CD14-positive monocyte (primary cell): ENCODE results near the gene HAVCR1. TPM values are rescaled to one million over a fixed set of nuclear protein-coding genes. Genes with fewer than 3 reads are reported as not detected.

Experiments used
- DNase-seq, 3 donors: peaks; one replicate each; pipeline ENCODE4 v3.0.0-alpha.2; 2011 to 2022
- H2AFZ ChIP-seq: 2 replicates; pipeline ENCODE4 v1.6.0; 2012; ENCODE audit warnings: mild to moderate bottlenecking, low read depth, low read length, inconsistent platforms; ENCODE audit not compliant: insufficient read depth, poor library complexity, severe bottlenecking
- H3K27ac ChIP-seq, 2 donors: 1 replicate in 1 of 2; 2 replicates in 1 of 2; pipeline ENCODE4 v1.5.1; 2012 to 2013; ENCODE audit warnings: low read length in 2 of 2, control low read depth in 1 of 2, inconsistent platforms in 1 of 2, low read depth in 1 of 2, mild to moderate bottlenecking in 1 of 2
- H3K27me3 ChIP-seq, 2 donors: one replicate each; pipeline versions ENCODE4 v1.6.0 to v1.6.1; 2011 to 2013; ENCODE audit warnings: low read length in 2 of 2; ENCODE audit not compliant: control insufficient read depth in 2 of 2, insufficient read depth in 2 of 2
- H3K36me3 ChIP-seq, 2 donors: replicated peaks in 1 of 2; 1 replicate in 1 of 2; 2 replicates in 1 of 2; pipeline versions ENCODE4 v1.5.1 to v1.6.1; 2012 to 2013; ENCODE audit warnings: low read length in 2 of 2, control low read depth in 1 of 2, inconsistent platforms in 1 of 2, mild to moderate bottlenecking in 1 of 2; ENCODE audit not compliant: insufficient read depth in 2 of 2, control insufficient read depth in 1 of 2
- H3K4me1 ChIP-seq, 2 donors: 1 replicate in 1 of 2; 2 replicates in 1 of 2; pipeline versions ENCODE4 v1.5.1 to v1.6.1; 2012 to 2013; ENCODE audit warnings: low read length in 2 of 2, control low read depth in 1 of 2, inconsistent platforms in 1 of 2, mild to moderate bottlenecking in 1 of 2, moderate library complexity in 1 of 2; ENCODE audit not compliant: insufficient read depth in 2 of 2, control insufficient read depth in 1 of 2
- H3K4me2 ChIP-seq: replicated peaks from 2 replicates; pipeline ENCODE3; 2012; ENCODE audit warnings: low read length, moderate library complexity, mild to moderate bottlenecking; ENCODE audit not compliant: poor library complexity, severe bottlenecking; ENCODE audit errors: extremely low read depth
- H3K4me3 ChIP-seq, 3 experiments: fragments of 200-600 bp in 1 of 3; sonication (generic) in 1 of 3; replicated peaks in 1 of 3; 1 replicate in 2 of 3; 2 replicates in 1 of 3; pipeline ENCODE4 v1.5.1; 2011 to 2013; ENCODE audit warnings: low read length in 3 of 3, mild to moderate bottlenecking in 3 of 3, control low read depth in 2 of 3, low read depth in 2 of 3, inconsistent platforms in 1 of 3, moderate library complexity in 1 of 3
- H3K79me2 ChIP-seq: 2 replicates; pipeline ENCODE4 v1.6.0; 2012; ENCODE audit warnings: mild to moderate bottlenecking, control low read depth, inconsistent platforms, low read length, moderate library complexity; ENCODE audit not compliant: insufficient read depth
- H3K9ac ChIP-seq: 2 replicates; pipeline ENCODE4 v1.6.0; 2017; ENCODE audit warnings: low read length, mild to moderate bottlenecking; ENCODE audit not compliant: insufficient read depth, poor library complexity, severe bottlenecking
- H3K9me3 ChIP-seq, 2 donors: replicated peaks in 1 of 2; 1 replicate in 1 of 2; 2 replicates in 1 of 2; pipeline versions ENCODE4 v1.5.1 to v1.6.1; 2012 to 2013; ENCODE audit warnings: low read length in 2 of 2, control low read depth in 1 of 2; ENCODE audit not compliant: control insufficient read depth in 1 of 2, insufficient read depth in 1 of 2
- H4K20me1 ChIP-seq: 2 replicates; pipeline ENCODE4 v1.6.0; 2012; ENCODE audit warnings: mild to moderate bottlenecking, low read length, control low read depth, moderate library complexity; ENCODE audit not compliant: insufficient read depth
- H3K27ac Mint-ChIP-seq, 7 donors: one replicate each; pipeline ENCODE4 v1.8.0; 2020; ENCODE audit warnings: mild to moderate bottlenecking in 7 of 7, mixed read lengths in 7 of 7, moderate library complexity in 6 of 7, inconsistent platforms in 2 of 7
- H3K27me3 Mint-ChIP-seq, 3 donors: one replicate each; pipeline ENCODE4 v1.8.0; 2021 to 2022; ENCODE audit warnings: low read depth in 3 of 3, mild to moderate bottlenecking in 3 of 3, mixed read lengths in 3 of 3, moderate library complexity in 3 of 3, inconsistent platforms in 1 of 3
- H3K36me3 Mint-ChIP-seq, 2 donors: one replicate each; pipeline ENCODE4 v1.8.0; 2020; ENCODE audit warnings: mixed read lengths in 2 of 2, inconsistent platforms in 1 of 2, mild to moderate bottlenecking in 1 of 2
- H3K4me1 Mint-ChIP-seq: one replicate; pipeline ENCODE4 v1.8.0; 2020; ENCODE audit warnings: mild to moderate bottlenecking, mixed read lengths
- H3K4me3 Mint-ChIP-seq, 2 donors: one replicate each; pipeline ENCODE4 v1.8.0; 2020; ENCODE audit warnings: mild to moderate bottlenecking in 2 of 2, mixed read lengths in 2 of 2, moderate library complexity in 1 of 2
- H3K9me3 Mint-ChIP-seq, 7 donors: one replicate each; pipeline ENCODE4 v1.8.0; 2020 to 2022; ENCODE audit warnings: mixed read lengths in 7 of 7, mild to moderate bottlenecking in 6 of 7, moderate library complexity in 6 of 7, inconsistent platforms in 2 of 7
- WGBS: methylation state at CpG from one replicate; pipeline ENCODE4 v1.1.5; 2013; ENCODE audit warnings: missing lambda C conversion rate; ENCODE audit not compliant: insufficient coverage; 5-methylcytosine and 5-hydroxymethylcytosine counted together
- intact Hi-C, 2 donors: fragments of 100-400 bp; cut with micrococcal nuclease; formaldehyde crosslinking; loops; one replicate each; pipeline versions ENCODE4 v1.15.0 to v1.15.1; 2023
- polyA minus RNA-seq: library from RNA; depleted of rRNA, polyadenylated mRNA; stranded (reverse); fragments of >200 nt; gene quantifications from 2 replicates; pipeline ENCODE4 v1.2.3, GENCODE V29; 2012
- polyA plus RNA-seq, 3 donors: library from polyadenylated mRNA; depleted of rRNA in 1 of 3; unstranded in 2 of 3; stranded (reverse) in 1 of 3; fragments of 300-500 nt in 2 of 3; fragments of >200 nt in 1 of 3; fragmentation: Illumina TruSeq in 2 of 3; gene quantifications; 1 replicate in 2 of 3; 2 replicates in 1 of 3; pipeline ENCODE4 v1.2.3, GENCODE V29; 2012 to 2021
- total RNA-seq, 12 experiments: library from RNA in 1 of 12; stranded (reverse) in 1 of 12; fragments of 120-200 nt in 1 of 12; gene quantifications; one replicate each; pipeline ENCODE4 v1.2.4 and lab custom pipeline; 2013 to 2026; ENCODE audit warnings: mixed read lengths in 6 of 12, inconsistent platforms in 1 of 12
- TF ChIP-seq, protein P1 (sequence below): fragments of 200-600 bp; IDR thresholded peaks from one replicate; pipeline ENCODE4 v1.8.0; 2022; ENCODE audit warnings: antibody characterized with exemption, mild to moderate bottlenecking

HAVCR1 gene
- total RNA-seq (2013), result 0.58 TPM
- polyA plus RNA-seq (1 to 10 TPM in 1 of 3 donors, not detected in 2; 1.1 TPM), polyA minus RNA-seq (0.24 and 0.55 TPM in 2 replicates), total RNA-seq (lab: John Stamatoyannopoulos, UW) (2.7 to 123 (median 29.9) reads per million in 11 experiments)

- no peak within 1 kb of the TSS for H3K4me3 ChIP-seq
- no peak within 1 kb of the TSS for H3K9ac ChIP-seq
- Mint-ChIP-seq H3K9me3 (peaks cover 0 to 4% (median 0%) of the 10 kb centered on the region in 7 donors), H3K27me3 (peaks cover 1 to 5% (median 3%) of the 10 kb centered on the region in 3 donors), H3K4me3 (no peak within 1 kb of the TSS), H3K4me1 (no peaks in the 10 kb centered on the region), H3K36me3 (no peaks in the 10 kb centered on the region), H3K27ac (peak within 1 kb of the TSS in 3 of 7 donors; percentile 24 to 38 (median 25))
- DNase-seq, result no peak
- no peaks in the 10 kb centered on the region for H3K27me3 ChIP-seq
- H3K4me2 ChIP-seq, result no peak within 1 kb of the TSS
- TF ChIP-seq, protein P1, sequence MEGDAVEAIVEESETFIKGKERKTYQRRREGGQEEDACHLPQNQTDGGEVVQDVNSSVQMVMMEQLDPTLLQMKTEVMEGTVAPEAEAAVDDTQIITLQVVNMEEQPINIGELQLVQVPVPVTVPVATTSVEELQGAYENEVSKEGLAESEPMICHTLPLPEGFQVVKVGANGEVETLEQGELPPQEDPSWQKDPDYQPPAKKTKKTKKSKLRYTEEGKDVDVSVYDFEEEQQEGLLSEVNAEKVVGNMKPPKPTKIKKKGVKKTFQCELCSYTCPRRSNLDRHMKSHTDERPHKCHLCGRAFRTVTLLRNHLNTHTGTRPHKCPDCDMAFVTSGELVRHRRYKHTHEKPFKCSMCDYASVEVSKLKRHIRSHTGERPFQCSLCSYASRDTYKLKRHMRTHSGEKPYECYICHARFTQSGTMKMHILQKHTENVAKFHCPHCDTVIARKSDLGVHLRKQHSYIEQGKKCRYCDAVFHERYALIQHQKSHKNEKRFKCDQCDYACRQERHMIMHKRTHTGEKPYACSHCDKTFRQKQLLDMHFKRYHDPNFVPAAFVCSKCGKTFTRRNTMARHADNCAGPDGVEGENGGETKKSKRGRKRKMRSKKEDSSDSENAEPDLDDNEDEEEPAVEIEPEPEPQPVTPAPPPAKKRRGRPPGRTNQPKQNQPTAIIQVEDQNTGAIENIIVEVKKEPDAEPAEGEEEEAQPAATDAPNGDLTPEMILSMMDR, result no peak
- no peak within 1 kb of the TSS for H3K27ac ChIP-seq
- H2AFZ ChIP-seq, result no peak within 1 kb of the TSS
- 84% methylated on average over 5 of the region's 9 CpGs for WGBS
- no peaks in the 10 kb centered on the region for H3K9me3 ChIP-seq
- H3K4me1 ChIP-seq, result no peaks in the 10 kb centered on the region
- H3K79me2 ChIP-seq, result no peaks in the 10 kb centered on the region
- no peaks in the 10 kb centered on the region for H4K20me1 ChIP-seq
- H3K36me3 ChIP-seq, result no peaks in the 10 kb centered on the region
- intact Hi-C loops, result no loop called here
These were observed at the start of gene HAVCR1 for GRCh38 chr5:157059093-157059539. TSS of gene HAVCR1 (minus strand) at chr5:157059116. CDS start at chr5:157057943, 1,173 bp downstream.

- Histone ChIP-seq H4K20me1 (no peaks in the 10 kb centered on the region), H3K27ac (peak overlapping the region; percentile 97 to 98), H3K4me1 (peaks cover 73 to 78% of the 10 kb centered on the region in 2 donors), H3K27me3 (no peaks in the 10 kb centered on the region), H2AFZ (peak overlapping the region; percentile 13), H3K36me3 (peaks cover 7 to 20% of the 10 kb centered on the region in 2 donors), H3K79me2 (peaks cover 48% of the 10 kb centered on the region), H3K4me3 (peak overlapping the region; percentile 41 to 90 (median 73)), H3K4me2 (peak overlapping the region; percentile 79), H3K9ac (peak overlapping the region; percentile 76), H3K9me3 (no peaks in the 10 kb centered on the region)
- no peaks in the 10 kb centered on the region for H3K9me3 Mint-ChIP-seq
- H3K4me1 Mint-ChIP-seq, result peaks cover 68% of the 10 kb centered on the region
- TF ChIP-seq, protein P1, result no peak
- H3K4me3 Mint-ChIP-seq, result peak overlapping the region; percentile 77 to 92
- peaks cover 29 to 31% of the 10 kb centered on the region in 2 donors for H3K36me3 Mint-ChIP-seq
- H3K27ac Mint-ChIP-seq, result peak overlapping the region; percentile 98 to 100 (median 99)
- 18% methylated on average over 3 of the region's 3 CpGs for WGBS
- peak in 1 of 3 donors; percentile 65 for DNase-seq
- intact Hi-C loops, result no loop called here
- H3K27me3 Mint-ChIP-seq, result peaks cover 0 to 2% (median 0%) of the 10 kb centered on the region in 3 donors
These were observed 48.6 kb upstream of the HAVCR1 start for GRCh38 chr5:157107508-157107907.
